ENCODE data around the gene TNRC6C. TPM values are rescaled to one million over a fixed set of nuclear protein-coding genes. Genes with fewer than 3 reads are reported as not detected.

The TNRC6C gene
- total and polyA plus RNA-seq, 10 donors: 1.7 to 37.0 (median 18.3) TPM

DNA sequence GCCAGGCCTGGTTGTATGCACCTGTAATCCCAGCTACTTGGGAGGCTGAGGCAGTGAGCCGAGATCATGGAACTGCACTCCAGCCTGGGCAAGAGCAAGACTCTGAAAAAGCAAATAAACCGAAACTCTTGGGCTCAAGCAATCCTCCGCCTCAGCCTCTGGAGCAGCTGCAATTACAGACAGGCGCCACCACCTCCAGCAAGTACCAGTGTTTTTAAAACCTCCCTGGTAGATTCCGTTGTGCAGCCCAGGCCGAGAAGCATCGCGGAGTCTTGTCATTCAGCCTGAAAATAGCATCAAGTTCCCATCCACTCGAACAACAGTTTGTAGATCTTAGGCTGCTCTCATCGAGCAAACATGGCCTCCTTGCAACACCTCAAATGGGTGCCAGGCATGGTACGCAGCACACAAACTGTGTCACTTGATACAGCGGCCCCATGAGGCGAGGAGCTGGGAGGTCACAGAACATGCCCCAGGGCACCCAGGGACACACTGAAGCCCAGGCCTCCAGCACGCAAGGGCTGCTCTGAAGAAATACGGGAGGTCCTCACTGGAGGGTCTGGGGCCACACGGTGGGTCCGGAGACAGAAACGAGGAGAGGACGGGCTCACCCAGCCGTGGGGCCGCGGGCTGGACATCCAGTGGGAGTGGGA lies 152.0 kb downstream of the TNRC6C start:
- DNase-seq: no peak
- Histone ChIP-seq H3K27me3 (replicated peaks in 1 of 7) (no peaks in the 10 kb centered on the region), H3K4me1 (peaks cover 11 to 64% (median 29%) of the 10 kb centered on the region in 6 donors), H3K9me3 (no peaks in the 10 kb centered on the region), H3K4me3 (no peak overlapping the region), H3K27ac (no peak overlapping the region), H3K36me3 (peaks cover 0 to 94% (median 79%) of the 10 kb centered on the region in 6 donors)
- peak in 1 of 3 donors; percentile 67 for TF ChIP-seq POLR2AphosphoS5 (IDR thresholded peaks at IDR 0.05)
- TF ChIP-seq, protein P1, sequence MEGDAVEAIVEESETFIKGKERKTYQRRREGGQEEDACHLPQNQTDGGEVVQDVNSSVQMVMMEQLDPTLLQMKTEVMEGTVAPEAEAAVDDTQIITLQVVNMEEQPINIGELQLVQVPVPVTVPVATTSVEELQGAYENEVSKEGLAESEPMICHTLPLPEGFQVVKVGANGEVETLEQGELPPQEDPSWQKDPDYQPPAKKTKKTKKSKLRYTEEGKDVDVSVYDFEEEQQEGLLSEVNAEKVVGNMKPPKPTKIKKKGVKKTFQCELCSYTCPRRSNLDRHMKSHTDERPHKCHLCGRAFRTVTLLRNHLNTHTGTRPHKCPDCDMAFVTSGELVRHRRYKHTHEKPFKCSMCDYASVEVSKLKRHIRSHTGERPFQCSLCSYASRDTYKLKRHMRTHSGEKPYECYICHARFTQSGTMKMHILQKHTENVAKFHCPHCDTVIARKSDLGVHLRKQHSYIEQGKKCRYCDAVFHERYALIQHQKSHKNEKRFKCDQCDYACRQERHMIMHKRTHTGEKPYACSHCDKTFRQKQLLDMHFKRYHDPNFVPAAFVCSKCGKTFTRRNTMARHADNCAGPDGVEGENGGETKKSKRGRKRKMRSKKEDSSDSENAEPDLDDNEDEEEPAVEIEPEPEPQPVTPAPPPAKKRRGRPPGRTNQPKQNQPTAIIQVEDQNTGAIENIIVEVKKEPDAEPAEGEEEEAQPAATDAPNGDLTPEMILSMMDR (IDR thresholded peaks at IDR 0.05 in 8 of 11, conservative IDR thresholded peaks at IDR 0.05 in 3 of 11): no peak
- intact Hi-C loops (cut with DNase I; ENCODE audit: low total_unique reads): loop anchor here (5.0 kb wide), 2 partner anchors 67 to 142 kb away; no protein-coding TSS in a partner anchor
- WGBS, 5 donors: 87 to 96% (median 91%) methylated on average over 18 to 22 of the region's 22 CpGs

DNA sequence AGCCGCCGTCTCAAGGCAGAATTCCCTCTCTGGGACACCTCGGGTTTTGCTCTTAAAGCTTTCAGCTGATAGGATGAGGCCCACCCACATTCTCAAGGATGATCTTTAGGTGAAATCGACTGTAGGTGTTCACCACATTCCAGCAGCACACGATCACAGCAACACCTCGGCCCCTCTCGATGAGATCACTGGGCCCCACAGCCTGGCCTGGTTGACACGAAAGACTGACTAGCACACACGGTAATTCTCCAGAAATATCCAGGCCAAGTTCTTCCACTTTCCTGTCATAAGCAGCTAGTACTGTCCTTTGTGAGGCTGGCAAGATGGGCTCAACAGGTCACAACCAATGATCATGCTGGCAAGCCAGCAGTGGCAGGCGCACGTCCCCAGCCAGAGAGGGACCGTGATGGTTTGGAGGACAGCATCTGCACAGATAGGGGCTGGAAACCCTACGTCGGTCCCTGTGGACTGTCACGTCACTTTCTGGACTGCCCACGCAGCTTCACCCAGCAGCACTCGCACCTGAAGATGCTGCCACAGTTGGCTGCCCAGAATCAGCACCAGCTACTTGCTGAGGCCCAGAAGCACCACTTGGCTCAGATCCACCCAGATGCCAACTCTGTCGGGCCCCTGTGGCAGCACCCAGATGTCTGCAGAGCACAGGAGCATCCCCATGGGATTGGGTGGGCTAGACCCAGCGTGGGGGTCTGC lies 152.7 kb downstream of the TNRC6C start:
- peaks cover 0 to 97% (median 79%) of the 10 kb centered on the region in 6 donors for H3K36me3 ChIP-seq
- H3K9me3 ChIP-seq: no peaks in the 10 kb centered on the region
- intact Hi-C loops (cut with DNase I; ENCODE audit: low total_unique reads): loop anchor here (5.0 kb wide), 2 partner anchors 66 to 141 kb away; no protein-coding TSS in a partner anchor
- no peak overlapping the region for H3K4me3 ChIP-seq
- H3K27me3 ChIP-seq (replicated peaks in 1 of 7): no peaks in the 10 kb centered on the region
- 86 to 94% (median 90%) methylated on average over 14 to 19 of the region's 19 CpGs for WGBS, 5 donors
- peaks cover 11 to 68% (median 29%) of the 10 kb centered on the region in 6 donors for H3K4me1 ChIP-seq
- TF ChIP-seq POLR2AphosphoS5 (IDR thresholded peaks at IDR 0.05): peak in 2 of 3 donors; percentile 46 to 64
- TF ChIP-seq, protein P1 (IDR thresholded peaks at IDR 0.05 in 8 of 11, conservative IDR thresholded peaks at IDR 0.05 in 3 of 11): no peak
- DNase-seq: no peak
- no peak overlapping the region for H3K27ac ChIP-seq

DNA sequence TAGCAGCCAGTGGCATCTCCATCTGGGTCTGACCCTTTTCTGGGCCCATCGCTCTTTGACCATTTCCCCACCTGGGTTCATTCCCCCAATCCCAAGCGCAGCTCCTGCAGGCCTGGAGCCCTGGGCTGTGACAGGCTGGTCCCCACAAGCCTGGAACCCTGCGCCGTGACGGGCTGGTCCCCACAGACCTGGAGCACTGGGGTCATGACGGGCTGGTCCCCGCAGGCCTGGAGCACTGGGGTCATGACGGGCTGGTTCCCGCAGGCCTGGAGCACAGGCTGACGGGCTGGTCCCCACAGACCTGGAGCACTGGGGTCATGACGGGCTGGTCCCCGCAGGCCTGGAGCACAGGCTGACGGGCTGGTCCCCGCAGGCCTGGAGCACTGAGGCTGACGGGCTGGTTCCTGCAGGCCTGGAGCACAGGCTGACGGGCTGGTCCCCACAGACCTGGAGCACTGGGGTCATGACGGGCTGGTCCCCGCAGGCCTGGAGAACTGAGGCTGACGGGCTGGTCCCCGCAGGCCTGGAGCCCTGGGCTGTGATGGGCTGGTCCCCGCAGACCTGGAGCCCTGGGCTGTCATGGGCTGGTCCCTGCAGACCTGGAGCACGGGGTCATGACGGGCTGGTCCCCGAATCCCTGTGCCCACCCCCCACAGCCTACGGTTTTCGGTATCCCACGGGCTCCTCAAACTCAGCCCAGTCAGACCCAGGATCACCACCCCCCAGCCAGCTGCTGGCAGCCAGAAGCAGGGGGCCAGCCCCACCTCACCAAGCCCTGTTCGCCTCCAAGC lies 153.4 kb downstream of the TNRC6C start:
- Histone ChIP-seq H3K4me1 (peaks cover 11 to 76% (median 30%) of the 10 kb centered on the region in 6 donors), H3K27ac (peak overlapping the region in 4 of 8 donors; percentile 46 to 79 (median 68)), H3K4me3 (no peak overlapping the region), H3K27me3 (replicated peaks in 1 of 7) (no peaks in the 10 kb centered on the region), H3K9me3 (no peaks in the 10 kb centered on the region), H3K36me3 (peaks cover 0 to 100% (median 84%) of the 10 kb centered on the region in 6 donors)
- no peak for TF ChIP-seq POLR2A (IDR thresholded peaks at IDR 0.05)
- TF ChIP-seq POLR2AphosphoS5 (IDR thresholded peaks at IDR 0.05): peak in 1 of 3 donors; percentile 5
- TF ChIP-seq, protein P1 (IDR thresholded peaks at IDR 0.05 in 8 of 11, conservative IDR thresholded peaks at IDR 0.05 in 3 of 11): no peak
- WGBS, 5 donors: 90 to 95% (median 92%) methylated on average over 17 to 28 of the region's 28 CpGs
- intact Hi-C loops (cut with DNase I; ENCODE audit: low total_unique reads): loop anchor here (5.0 kb wide), 2 partner anchors 65 to 140 kb away; no protein-coding TSS in a partner anchor
- peak; percentile 81 for DNase-seq

Measured in spleen (tissue), 11 donors.